Head of caudate nucleus (tissue), 42 donors: ENCODE results near the gene TMEM245.

Experiments
- DNase-seq, 42 donors: peaks; one replicate each; pipeline versions ENCODE4 v3.0.0 to v3.0.0-alpha.2; 2020 to 2021; ENCODE audit warnings: mixed read lengths in 7 of 42
- intact Hi-C: fragments of 100-400 bp; cut with DNase I; formaldehyde crosslinking; loops from one replicate; pipeline ENCODE4 v1.15.0; 2022

The TMEM245 gene

DNA sequence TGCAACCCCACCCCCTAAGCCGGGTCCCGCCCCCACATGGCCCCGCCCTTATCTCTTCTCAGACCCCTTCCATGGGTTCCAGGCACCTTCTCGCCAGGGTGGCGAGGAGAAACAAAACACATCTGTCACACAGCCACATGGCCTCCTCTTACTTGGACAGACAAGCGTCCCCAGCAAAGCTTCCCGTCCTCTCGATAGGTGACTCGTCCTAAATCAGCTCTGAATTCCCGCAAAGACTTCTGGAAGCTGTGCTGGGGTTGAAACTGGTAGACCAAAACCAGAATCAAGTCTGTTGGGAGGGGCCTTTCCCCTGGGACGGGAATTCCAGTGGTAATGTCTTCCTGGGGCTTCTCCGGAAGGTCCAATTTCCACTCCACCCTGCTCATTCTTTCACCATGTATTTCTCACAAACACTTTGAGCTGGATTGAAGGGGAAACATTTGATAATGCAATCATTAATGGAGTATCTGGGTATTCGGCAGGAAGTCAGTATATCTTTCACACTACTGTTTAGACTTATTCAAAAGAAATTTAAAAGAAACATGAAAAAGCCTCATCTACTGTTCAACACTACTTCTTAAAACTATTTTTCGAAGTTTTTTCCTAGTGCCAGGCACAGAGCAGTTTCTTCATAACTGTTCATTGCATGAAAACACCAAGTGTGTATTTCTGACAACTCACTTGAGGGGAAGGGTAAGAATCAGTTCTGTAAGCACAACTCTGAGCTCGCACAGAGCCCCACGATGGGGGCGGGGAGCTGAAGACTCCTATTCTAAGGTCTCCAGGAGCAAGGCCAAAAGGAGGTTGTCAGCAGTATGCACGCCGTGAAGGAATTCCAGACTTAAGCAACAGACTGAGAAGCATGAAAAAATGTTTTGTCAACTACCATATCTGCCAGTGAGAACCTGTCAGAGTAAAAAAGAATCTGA is 105.8 kb downstream of the TMEM245 start:
- intact Hi-C loops, result loop anchor here (5.0 to 10.0 kb wide), 2 partner anchors 79 to 103 kb away; partner anchors contain the start of genes ABITRAM, ELP1 and TMEM245
- DNase-seq, result peak in 5 of 42 donors; percentile 2 to 53 (median 15)

DNA sequence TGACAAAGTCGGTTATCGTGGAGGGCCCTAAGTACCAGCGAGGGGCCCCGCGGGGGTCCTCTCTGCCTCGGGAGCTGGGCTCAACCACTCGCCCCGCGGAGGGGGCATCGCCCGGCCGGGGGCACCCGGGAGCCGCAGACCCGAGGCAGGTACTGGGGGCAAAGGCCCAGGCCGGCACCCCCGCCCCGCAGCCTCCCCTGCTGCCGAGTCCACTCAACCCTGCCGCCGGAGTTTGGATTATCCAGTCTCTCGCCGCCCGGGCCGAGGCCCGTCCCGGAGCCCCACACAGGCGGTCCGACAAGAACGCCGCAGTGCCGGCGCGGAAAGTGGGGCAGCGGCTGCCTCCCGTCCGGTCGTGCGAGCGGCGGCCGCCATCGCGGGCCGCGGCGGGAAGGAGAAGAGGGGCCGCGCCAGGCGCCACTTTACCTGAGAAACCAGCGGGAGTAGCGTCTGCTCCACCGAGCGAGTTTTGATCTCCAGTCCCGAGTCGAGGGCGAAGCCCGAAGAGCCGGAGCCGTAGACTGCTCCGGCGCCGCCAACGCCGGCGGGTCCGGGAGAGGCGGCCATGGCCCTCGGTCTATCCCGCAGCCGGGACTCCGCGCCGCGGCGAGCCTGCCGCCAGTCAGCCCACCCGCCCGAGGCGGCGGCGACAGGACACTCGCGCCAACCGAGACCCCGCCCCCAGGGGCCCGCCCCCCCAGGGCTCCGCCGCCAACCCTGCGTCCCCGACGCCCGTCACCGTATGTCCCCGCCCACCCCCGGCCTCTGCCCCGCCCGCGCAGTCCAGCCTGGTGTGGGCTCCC is 106.7 kb downstream of the TMEM245 start, which contains the start of gene CTNNAL1:
Gene CTNNAL1 (minus strand): TSS at position 624 of the 803 bp plus-strand sequence. CDS start 57 bp downstream, at position 567.
- peak; percentile 75 to 95 (median 90) for DNase-seq
- intact Hi-C loops, result loop anchor here (5.0 to 10.0 kb wide), 2 partner anchors 78 to 104 kb away; partner anchors contain the start of genes ABITRAM, ELP1 and TMEM245

DNA sequence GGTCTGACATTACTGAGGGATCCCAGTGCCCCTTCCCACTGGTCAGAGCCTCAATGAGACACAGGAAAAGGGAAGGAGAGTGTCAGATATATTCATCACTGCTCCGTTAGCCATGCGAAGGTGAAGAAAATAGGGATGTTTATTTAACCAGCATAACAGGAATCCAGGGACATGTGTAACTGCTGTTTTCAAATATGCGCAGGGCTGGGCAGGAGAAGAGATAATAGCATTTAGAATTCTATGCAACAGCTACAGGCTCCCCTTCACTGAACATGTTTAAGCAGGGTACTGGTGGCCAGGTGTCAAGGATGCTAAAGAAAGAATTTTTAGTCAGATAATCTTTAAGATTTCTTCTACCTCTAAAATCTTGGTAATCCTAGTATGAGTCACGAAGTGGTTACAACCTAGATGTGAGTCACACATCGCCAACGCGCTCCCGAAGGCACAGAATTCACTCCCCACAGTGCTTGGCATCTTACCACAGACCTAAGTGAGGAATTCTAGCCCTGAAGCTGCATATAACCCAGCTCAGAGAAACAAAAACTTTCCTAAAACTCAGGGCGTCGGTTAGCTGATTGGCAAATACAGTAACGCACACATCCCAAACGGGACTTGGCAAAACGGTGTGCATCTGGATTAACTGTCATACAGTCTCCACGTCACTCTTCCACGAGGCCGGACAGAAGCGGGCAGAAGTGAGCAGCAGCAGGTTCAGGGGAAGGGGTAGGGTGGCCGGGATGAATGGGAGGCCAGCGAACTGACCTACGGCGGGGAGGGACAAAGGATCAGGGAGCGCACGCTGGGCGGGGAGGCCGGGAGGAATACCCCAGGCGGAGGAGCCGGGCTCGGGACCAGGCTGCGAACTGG is 107.5 kb downstream of the TMEM245 start:
- intact Hi-C loops, result loop anchor here (5.0 to 10.0 kb wide), 2 partner anchors 77 to 105 kb away; partner anchors contain the start of genes ABITRAM, ELP1 and TMEM245
- peak; percentile 23 to 92 (median 72) for DNase-seq

DNA sequence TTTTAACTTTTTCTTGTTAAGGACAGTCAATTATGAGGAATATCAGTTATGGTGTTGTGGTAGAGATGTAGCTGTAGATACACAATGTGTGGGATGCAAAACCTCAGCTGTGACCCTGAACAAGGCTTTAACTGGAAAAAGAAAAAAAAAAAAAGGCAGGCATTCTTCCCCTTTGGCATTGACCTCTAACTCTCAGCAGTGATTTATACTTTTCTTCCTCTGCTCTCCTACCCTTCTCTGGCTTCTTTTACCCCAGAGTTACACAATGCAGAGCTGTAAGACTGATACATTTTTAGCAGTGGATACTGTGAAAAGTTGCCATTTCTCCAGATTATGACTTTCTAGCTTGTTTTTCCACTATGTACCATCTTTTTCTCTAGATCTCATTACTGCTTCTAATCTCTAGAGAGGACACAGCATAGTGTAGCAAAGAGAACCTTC is 108.5 kb downstream of the TMEM245 start:
- DNase-seq, result no peak
- intact Hi-C loops, result loop anchor here (5.0 to 10.0 kb wide), 2 partner anchors 76 to 106 kb away; partner anchors contain the start of genes ABITRAM, ELP1 and TMEM245

DNA sequence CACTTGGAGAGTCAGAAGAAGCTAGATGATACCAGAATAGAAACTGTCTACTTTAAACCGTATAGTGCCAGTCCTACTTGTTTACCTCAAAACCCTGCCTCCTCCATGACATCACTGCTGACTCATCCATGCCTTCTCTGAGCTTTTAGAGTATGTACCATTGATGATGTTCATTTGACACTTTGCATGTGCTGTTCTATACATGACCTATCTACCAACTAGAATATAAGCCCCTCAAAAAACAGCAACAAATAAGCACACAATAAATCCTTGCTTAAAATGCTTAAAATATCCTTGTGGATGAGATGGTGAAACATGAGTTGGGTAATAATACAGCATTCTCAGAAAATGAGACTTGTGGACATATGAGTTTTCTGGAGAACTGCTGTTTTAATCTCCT is 109.0 kb downstream of the TMEM245 start:
- intact Hi-C loops, result loop anchor here (5.0 to 10.0 kb wide), 2 partner anchors 76 to 107 kb away; partner anchors contain the start of genes ABITRAM, ELP1 and TMEM245
- DNase-seq, result peak in 12 of 42 donors; percentile 17 to 64 (median 40)

DNA sequence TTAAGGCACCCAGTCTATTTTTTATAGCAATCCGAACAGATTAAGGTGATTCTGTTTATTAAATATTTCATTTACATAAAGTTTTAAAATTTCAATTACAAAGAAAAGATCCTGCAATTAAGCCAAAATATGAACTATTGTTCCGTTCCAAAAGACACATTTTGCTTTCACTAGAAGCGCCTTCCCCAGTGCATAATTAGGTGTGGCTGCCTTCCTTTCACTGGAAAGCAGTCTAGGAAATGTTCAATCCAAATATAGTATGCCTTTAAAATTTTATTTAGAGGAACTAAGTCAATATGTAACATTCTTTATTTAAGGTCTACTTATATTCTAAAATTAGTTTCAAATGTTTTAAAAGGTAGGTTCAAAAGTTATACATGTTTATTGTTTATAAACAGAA is 114.1 kb downstream of the TMEM245 start:
- intact Hi-C loops, result no loop called here
- DNase-seq, result no peak

DNA sequence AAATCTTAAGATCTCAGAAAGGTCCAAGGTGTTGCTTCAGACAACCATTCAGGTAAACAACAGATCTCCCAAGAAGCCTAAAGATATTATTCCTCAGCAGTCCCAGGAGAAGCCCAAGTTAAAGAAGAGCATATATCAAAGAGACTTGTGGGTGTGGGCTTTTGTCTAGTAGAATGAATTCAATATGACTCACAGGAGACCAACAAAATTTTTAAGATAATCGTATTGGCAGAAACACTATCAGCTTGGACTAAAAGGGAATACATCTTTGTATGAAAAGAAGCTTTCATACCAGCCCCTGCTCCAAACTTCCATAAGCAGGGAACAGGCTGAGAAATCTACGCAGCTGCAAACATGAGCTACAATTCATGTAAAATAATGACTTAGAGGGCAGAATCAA is 116.6 kb downstream of the TMEM245 start:
- intact Hi-C loops, result no loop called here
- DNase-seq, result no peak

DNA sequence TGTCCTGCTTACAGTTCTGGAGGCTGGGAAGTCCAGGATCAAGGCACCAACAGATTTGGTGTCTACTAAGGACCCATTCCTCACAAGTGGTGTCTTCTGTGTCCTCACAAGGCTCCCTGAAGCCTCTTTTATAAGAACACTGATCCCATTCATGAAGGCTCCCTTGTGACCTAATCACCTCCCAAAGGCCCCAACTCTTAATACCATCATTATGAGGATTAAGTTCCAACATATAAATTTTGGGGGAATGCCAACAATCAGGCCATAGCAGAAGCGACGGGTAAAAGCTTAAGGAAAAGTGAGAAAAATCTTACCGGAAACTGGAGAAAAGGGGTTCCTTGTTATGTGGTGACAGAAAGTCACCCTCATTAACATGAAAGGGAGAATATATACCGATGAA is 117.6 kb downstream of the TMEM245 start:
- intact Hi-C loops, result no loop called here
- no peak for DNase-seq

DNA sequence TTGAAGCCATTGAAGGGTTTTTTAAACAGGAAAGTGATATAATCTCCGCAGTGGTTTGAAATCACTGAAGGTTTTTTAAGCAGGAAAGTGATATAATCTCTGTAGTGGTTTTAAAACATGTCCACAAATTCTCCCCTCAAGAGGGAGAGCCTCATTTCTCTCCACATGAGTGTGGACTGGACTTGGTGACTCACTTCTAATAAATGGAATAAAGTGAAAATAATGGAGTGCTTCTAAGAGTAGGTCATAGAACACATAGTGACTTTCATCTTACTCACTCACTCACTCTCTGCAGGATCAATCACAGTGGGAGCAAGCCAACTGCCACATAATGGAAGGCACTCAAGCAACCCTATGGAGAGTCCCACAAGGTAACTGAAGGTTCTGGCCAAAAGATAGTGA is 118.5 kb downstream of the TMEM245 start:
- intact Hi-C loops, result no loop called here

DNA sequence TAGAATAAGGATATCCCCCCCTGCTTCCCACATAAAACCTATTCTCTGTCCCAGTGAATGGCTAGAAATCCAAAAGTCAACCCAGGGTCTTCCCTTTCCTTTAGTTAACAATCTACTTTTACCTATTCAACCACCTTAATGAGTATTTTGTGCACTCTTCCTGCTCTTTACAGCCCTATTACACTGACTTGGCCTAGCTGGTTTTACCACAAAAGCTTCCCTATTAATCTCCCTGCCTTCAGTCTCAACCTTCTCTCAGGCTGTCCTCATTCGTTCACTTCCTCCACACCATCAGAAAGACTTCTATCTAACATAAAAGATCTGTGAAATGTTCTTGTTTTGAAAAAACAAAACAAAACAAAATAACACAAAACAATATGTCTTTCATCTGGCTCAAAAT is 122.6 kb downstream of the TMEM245 start:
- DNase-seq, result no peak
- intact Hi-C loops, result no loop called here

More for the DNA sequence above, 118.5 kb downstream of the TMEM245 start:
- no peak for DNase-seq

DNA sequence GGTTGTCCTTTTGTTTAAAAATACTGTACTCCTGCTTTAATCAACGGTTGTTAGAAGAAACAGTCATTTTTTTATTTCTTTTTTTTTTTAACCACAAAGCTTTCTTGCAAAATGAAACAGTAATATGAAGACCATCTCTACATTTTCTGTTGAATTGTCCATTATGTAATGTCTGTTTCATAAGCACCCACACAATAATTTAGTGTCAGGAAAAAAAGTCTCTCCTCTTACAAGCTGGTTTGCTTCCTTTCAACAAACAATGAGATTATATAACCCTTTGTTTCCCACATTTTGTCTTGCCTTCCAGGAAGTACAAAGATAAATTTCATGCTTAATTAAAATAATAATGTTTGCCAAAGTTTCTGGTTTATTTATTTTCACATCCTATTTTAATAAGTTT is 123.1 kb downstream of the TMEM245 start:
- no peak for DNase-seq
- intact Hi-C loops, result no loop called here

DNA sequence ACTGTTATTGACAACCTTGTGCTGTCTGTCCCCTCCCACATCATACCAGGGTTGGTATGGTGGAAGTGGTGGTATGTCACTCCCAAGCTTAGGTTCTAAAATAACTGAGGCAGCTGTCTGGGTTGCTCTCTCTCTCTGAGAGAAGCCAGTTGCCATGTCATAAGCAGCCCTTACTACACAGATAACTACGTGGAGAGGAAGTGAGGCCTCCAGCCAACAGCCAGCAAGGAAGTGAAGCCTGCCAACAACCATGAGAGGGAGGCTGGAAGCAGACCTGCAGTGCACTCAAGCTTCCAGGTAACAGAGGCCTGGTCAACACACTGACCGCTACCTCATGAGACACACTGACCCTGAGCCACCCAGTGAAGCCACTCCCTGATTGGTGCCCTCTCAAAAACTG is 125.1 kb downstream of the TMEM245 start:
- intact Hi-C loops, result no loop called here

DNA sequence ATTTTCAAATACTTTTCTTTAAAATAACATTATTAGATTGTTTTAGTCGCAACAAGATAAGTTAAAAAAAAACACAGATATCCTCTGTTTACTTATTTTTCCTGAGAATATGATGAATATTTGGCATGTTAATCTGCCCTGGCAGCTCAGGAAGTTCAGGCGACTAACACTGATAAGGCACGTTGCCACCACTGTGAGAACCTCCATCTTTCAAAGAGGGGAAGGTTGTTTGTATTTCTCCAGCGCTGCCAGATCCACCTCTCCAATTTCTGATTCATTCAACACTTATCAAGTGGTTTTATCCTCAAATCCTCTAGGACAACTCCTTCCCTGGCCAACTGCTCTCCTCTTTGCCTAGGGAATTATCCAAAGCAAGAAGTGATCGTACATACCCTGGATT is 128.3 kb downstream of the TMEM245 start:
- DNase-seq, result no peak
- intact Hi-C loops, result no loop called here

More for the DNA sequence above, 125.1 kb downstream of the TMEM245 start:
- peak in 1 of 42 donors; percentile 6 for DNase-seq

DNA sequence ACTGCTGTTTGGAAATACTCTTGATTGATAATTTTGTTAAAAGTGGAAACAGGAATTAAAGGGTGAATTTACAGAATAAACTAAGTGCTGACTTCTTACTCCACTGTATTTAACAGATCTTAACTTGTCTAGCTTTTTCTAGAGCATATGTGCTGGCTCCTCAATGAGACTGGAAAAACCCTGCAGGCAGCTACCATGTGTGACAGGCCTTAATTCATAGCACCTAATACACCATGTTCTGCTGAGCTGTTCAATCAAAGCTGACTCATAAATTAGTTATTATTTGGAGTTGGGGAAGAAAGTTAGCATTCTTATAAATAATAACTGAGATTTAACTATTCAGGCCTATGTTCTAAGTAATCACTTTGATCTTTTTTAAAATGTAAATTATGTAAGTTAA is 135.9 kb downstream of the TMEM245 start:
- no peak for DNase-seq
- intact Hi-C loops, result no loop called here

DNA sequence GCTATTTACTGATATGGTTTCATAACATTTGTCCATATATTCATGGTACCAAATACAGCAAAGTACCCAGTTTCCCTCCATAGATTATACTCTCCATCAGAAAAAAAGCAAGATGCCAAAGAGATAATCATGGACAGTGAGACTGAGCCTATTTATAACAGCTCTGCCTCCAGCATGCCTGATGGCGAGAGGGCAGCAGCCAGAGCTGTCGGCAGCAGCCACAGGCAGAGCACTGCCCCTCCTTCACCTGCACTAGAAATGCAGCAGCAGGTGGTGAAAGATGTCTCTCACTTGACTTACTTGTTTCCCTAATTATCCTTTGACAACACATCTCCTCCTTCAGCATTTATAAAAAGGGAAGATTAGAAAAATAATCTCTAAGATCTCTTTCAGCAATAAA is 138.9 kb downstream of the TMEM245 start:
- intact Hi-C loops, result no loop called here
- DNase-seq, result no peak

DNA sequence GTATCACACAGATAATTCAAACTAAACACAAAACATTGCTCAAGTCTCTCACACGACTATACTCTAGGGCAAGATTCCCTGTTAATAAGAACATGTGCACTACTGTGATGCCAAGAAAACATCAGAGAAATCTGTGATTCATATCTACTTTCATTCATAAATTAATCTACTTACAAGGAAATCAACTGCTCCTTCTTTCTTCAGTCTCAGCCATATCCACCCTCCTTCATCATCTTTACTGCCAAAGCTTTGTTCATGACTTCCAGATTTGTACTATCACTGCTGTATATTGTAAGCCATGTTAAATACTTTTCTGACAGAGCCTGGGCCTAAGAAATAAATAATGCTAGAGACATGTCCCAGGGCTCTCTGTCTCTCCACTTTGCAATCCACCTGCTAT is 141.5 kb downstream of the TMEM245 start:
- no peak for DNase-seq
- intact Hi-C loops, result no loop called here

DNA sequence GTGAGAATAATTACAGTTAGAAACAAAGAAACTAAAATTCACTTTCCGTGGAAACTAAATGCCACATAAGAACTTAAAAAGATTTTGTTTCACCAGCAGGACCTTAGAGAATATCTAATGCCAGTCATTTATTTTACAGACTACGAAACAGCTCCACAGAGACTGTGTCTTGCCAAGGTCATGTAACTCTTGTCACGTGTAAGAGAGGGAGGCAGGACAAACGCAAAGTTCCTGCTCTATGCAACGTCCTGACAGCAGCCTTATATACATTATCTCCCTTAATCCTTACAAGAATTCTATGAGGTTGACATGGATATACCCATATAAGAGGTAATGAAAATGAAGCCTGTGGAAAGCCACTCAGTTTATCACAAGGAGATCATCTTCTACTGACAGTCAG is 145.9 kb downstream of the TMEM245 start:
- no peak for DNase-seq
- intact Hi-C loops, result no loop called here

DNA sequence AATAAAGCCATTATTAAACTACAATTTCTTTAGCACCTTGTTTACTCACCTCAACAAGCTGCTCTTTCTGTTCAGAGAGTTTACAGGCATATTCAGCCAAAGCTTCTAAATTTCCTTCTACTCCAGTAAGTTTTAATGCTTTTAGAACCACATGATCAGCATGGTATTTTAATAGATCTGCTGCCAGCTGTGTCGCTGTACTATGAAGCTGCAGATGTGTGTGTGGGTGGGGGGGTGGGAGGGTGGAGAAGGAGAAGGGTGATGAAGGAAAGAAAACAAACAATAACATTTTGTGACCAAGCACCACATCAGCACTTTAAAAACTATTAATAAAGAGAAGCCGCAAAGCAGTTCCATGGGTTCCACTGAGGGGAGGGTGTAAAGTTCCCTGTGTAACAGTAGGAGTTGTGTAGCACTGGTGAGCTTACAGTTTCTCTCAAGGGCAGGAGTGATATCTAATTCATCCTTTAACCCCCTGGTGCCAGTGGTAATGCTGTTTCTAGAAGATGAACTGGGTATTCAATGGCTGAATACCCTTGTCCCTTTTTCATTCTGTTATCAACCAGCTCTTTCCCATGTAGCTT is 147.0 kb downstream of the TMEM245 start:
- intact Hi-C loops, result no loop called here
- no peak for DNase-seq
